Esophagus mucosa (tissue), 1 donor: ENCODE results near the gene RDH12. TPM values are rescaled to one million over a fixed set of nuclear protein-coding genes. Genes with fewer than 3 reads are reported as not detected.
"Not testable (repeated sequence)": the region's sequence is repeated elsewhere in the genome, so short reads cannot be mapped to it uniquely, and the experiment has no call there.

Experiments
- ATAC-seq: fragments of 200-7000 bp; cut with Tn5 transposase; one replicate; pipeline ENCODE4 v1.9.1; 2020
- total RNA-seq: library from RNA; stranded (reverse); gene quantifications from one replicate; pipeline ENCODE4 v1.2.4, GENCODE V29; 2023
- donor health status: DM: yes; HTN: yes; CAD: no.

RDH12 gene
- total RNA-seq, 1 donor from 2014 or later, result 30.9 TPM

GRCh38 chr14:67705211-67705610, 3.5 kb downstream of the RDH12 start:
- peak; percentile 33 for ATAC-seq

GRCh38 chr14:67709346-67709745, 7.7 kb downstream of the RDH12 start:
- not testable (repeated sequence) for ATAC-seq

- not testable (repeated sequence) for ATAC-seq
Observed at GRCh38 chr14:67709796-67710195, 8.1 kb downstream of the RDH12 start.

GRCh38 chr14:67710209-67710608, 8.5 kb downstream of the RDH12 start:
- no peak for ATAC-seq

- peak; percentile 28 for ATAC-seq
Observed at GRCh38 chr14:67717048-67717447, 15.4 kb downstream of the RDH12 start.

- ATAC-seq, result no peak
Observed at GRCh38 chr14:67718265-67718664, 16.6 kb downstream of the RDH12 start.

GRCh38 chr14:67719385-67719784, 17.7 kb downstream of the RDH12 start:
- not testable (repeated sequence) for ATAC-seq

GRCh38 chr14:67719866-67720265, 18.2 kb downstream of the RDH12 start:
- ATAC-seq, result no peak

GRCh38 chr14:67721875-67722274, 20.2 kb downstream of the RDH12 start:
- no peak for ATAC-seq

GRCh38 chr14:67722293-67722692, 20.6 kb downstream of the RDH12 start:
- ATAC-seq, result peak; percentile 51

- ATAC-seq, result peak; percentile 92
Observed at GRCh38 chr14:67725171-67725570, 23.5 kb downstream of the RDH12 start.

GRCh38 chr14:67727361-67727760, 25.7 kb downstream of the RDH12 start:
- no peak for ATAC-seq

GRCh38 chr14:67728258-67728657, 26.6 kb downstream of the RDH12 start:
- ATAC-seq, result no peak

GRCh38 chr14:67729072-67729885, 27.6 kb downstream of the RDH12 start:
- peak; percentile 73 for ATAC-seq

GRCh38 chr14:67733616-67734015, 31.9 kb downstream of the RDH12 start:
- ATAC-seq, result no peak

GRCh38 chr14:67734675-67735074, 33.0 kb downstream of the RDH12 start:
- ATAC-seq, result no peak

GRCh38 chr14:67735336-67736147, 33.9 kb downstream of the RDH12 start:
- ATAC-seq, result no peak

GRCh38 chr14:67736771-67737170, 35.1 kb downstream of the RDH12 start:
- no peak for ATAC-seq

GRCh38 chr14:67738740-67739504, 37.2 kb downstream of the RDH12 start:
- peak; percentile 93 for ATAC-seq

- ATAC-seq, result no peak
Observed at GRCh38 chr14:67744046-67744445, 42.4 kb downstream of the RDH12 start.

- ATAC-seq, result no peak
Observed at GRCh38 chr14:67746927-67747326, 45.2 kb downstream of the RDH12 start.

GRCh38 chr14:67748312-67748711, 46.6 kb downstream of the RDH12 start:
- ATAC-seq, result no peak
